Ishikawa (cell line): ENCODE measurements around the gene MINDY4B.

ENCODE experiments used
- TAF1 ChIP-seq: IDR thresholded peaks from 2 replicates; pipeline ENCODE4 v1.6.1; 2012; ENCODE audit warnings: low read depth, mild to moderate bottlenecking
- TF ChIP-seq, protein P1 (sequence below): IDR thresholded peaks from 2 replicates; pipeline ENCODE4 v1.6.1; 2012; ENCODE audit warnings: low read depth, mild to moderate bottlenecking

GRCh38 chr3:150936693-150937092 is 31.5 kb upstream of the MINDY4B start:
- no peak for TF ChIP-seq TAF1
- TF ChIP-seq, protein P1, sequence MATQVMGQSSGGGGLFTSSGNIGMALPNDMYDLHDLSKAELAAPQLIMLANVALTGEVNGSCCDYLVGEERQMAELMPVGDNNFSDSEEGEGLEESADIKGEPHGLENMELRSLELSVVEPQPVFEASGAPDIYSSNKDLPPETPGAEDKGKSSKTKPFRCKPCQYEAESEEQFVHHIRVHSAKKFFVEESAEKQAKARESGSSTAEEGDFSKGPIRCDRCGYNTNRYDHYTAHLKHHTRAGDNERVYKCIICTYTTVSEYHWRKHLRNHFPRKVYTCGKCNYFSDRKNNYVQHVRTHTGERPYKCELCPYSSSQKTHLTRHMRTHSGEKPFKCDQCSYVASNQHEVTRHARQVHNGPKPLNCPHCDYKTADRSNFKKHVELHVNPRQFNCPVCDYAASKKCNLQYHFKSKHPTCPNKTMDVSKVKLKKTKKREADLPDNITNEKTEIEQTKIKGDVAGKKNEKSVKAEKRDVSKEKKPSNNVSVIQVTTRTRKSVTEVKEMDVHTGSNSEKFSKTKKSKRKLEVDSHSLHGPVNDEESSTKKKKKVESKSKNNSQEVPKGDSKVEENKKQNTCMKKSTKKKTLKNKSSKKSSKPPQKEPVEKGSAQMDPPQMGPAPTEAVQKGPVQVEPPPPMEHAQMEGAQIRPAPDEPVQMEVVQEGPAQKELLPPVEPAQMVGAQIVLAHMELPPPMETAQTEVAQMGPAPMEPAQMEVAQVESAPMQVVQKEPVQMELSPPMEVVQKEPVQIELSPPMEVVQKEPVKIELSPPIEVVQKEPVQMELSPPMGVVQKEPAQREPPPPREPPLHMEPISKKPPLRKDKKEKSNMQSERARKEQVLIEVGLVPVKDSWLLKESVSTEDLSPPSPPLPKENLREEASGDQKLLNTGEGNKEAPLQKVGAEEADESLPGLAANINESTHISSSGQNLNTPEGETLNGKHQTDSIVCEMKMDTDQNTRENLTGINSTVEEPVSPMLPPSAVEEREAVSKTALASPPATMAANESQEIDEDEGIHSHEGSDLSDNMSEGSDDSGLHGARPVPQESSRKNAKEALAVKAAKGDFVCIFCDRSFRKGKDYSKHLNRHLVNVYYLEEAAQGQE: no peak
